ENCODE data around the gene PTF1A.

- TF ChIP-seq CTCF (IDR thresholded peaks at IDR 0.05): no peak
- TF ChIP-seq POLR2A (IDR thresholded peaks at IDR 0.05): no peak
Measured at GRCh38 chr10:23198940-23199767, 7.0 kb downstream of the PTF1A start.

All from thyroid gland (tissue), 4 donors.